ENCODE results near the gene OTP. TPM values are rescaled to one million over a fixed set of nuclear protein-coding genes. Genes with fewer than 3 reads are reported as not detected.

The OTP gene
- total RNA-seq, 1 experiment from 2014 or later = not detected

- POLR2A ChIA-PET (ENCODE audit: low non-redundant PET) = no interaction called here
- H3K9me3 ChIP-seq (ENCODE audit: low read depth, low read length, poor library complexity, severe bottlenecking) = no peaks in the 10 kb centered on the region
- DNase-seq (ENCODE audit: low spot score) = no peak
- CTCF ChIA-PET = no interaction called here
- no TSS peak for BruUV-seq (replicated peaks)
- no peak overlapping the region for H3K27ac ChIP-seq (ENCODE audit: low read depth, low read length, poor library complexity, severe bottlenecking)
- no peaks in the 10 kb centered on the region for H3K36me3 ChIP-seq (ENCODE audit: insufficient read depth, low read length, poor library complexity, severe bottlenecking)
- no peak overlapping the region for H3K4me3 ChIP-seq (ENCODE audit: low read depth, low read length, poor library complexity, severe bottlenecking)
- intact Hi-C loops (cut with micrococcal nuclease; ENCODE audit: unreplicated experiment) = loop anchor here (10.0 kb wide), 1 partner anchor 319 kb away; no protein-coding TSS in a partner anchor
- H3K4me1 ChIP-seq (ENCODE audit: insufficient read depth, low read length, poor library complexity, severe bottlenecking) = no peaks in the 10 kb centered on the region
- TF ChIP-seq EZH2 (IDR thresholded peaks at IDR 0.05; ENCODE audit: borderline replicate concordance, low read depth, low read length, poor library complexity, severe bottlenecking) = no peak
- TF ChIP-seq CTCF (conservative IDR thresholded peaks at IDR 0.05; ENCODE audit: low read depth, low read length) = no peak
- peaks cover 100% of the 10 kb centered on the region for H3K27me3 ChIP-seq (replicated peaks; ENCODE audit: insufficient read depth, low read depth, low read length, poor library complexity)
Observed at GRCh38 chr5:77635917-77636640, 2.4 kb downstream of the OTP start.

DNA sequence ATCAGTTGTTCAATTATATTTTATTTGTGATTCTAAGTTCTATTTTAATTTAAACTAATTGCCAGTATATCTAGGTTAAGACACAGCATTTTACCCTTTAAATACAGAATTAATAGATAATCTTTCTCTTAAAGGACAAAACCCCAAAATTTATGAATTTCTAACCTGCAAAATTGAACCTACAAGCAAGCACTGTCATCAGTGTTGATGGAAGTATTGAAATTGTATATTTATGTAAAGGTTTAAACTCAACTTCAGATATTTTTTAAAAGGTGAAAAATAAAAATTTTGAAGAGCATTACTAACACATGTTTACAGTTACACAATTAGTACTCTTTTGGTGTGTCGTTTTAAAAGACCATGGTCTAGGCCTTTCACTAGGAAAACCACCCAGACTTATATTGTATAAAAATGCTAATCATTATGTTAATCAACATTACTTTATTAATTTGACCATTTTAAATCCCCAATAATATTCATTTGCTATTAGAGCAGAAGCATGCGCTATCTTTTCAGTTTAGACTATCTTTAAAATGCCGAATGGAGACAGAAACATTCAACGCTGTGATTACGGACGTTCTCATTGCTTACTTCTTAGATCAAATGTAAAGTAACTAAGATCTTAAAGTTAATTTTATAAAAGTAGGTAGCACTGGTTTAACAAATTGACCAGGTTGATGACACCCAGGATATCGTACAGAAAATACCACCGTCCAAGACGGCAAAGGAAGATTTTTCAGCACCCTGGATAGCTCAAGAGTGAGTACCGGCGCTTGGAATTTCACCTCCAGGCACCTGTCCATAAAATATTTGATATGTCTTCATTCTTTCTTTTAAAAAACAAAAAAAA is 3.2 kb downstream of the OTP start:
- Histone ChIP-seq H3K4me3 (ENCODE audit: low read depth, low read length, poor library complexity, severe bottlenecking) (no peak overlapping the region), H3K27ac (ENCODE audit: low read depth, low read length, poor library complexity, severe bottlenecking) (no peak overlapping the region), H3K27me3 (replicated peaks; ENCODE audit: insufficient read depth, low read depth, low read length, poor library complexity) (peaks cover 100% of the 10 kb centered on the region), H3K9me3 (ENCODE audit: low read depth, low read length, poor library complexity, severe bottlenecking) (no peaks in the 10 kb centered on the region), H3K36me3 (ENCODE audit: insufficient read depth, low read length, poor library complexity, severe bottlenecking) (no peaks in the 10 kb centered on the region), H3K4me1 (ENCODE audit: insufficient read depth, low read length, poor library complexity, severe bottlenecking) (peaks cover 3% of the 10 kb centered on the region)
- no peak for DNase-seq (ENCODE audit: low spot score)
- no peak for TF ChIP-seq CTCF (conservative IDR thresholded peaks at IDR 0.05; ENCODE audit: low read depth, low read length)
- TF ChIP-seq EZH2 (IDR thresholded peaks at IDR 0.05; ENCODE audit: borderline replicate concordance, low read depth, low read length, poor library complexity, severe bottlenecking) = no peak
- ChIA-PET POLR2A (ENCODE audit: low non-redundant PET) (no interaction called here), CTCF (interaction anchor here (0.7 kb wide), 1 partner anchor 269 kb away, joined by 4 read pairs; no protein-coding TSS in a partner anchor)
- BruUV-seq (replicated peaks) = no TSS peak
- intact Hi-C loops (cut with micrococcal nuclease; ENCODE audit: unreplicated experiment) = loop anchor here (10.0 kb wide), 1 partner anchor 320 kb away; no protein-coding TSS in a partner anchor

- CTCF ChIA-PET = no interaction called here
Observed at GRCh38 chr5:77633709-77634108, 4.8 kb downstream of the OTP start.

More at GRCh38 chr5:77633709-77634108, 4.8 kb downstream of the OTP start:
- Histone ChIP-seq H3K36me3 (ENCODE audit: insufficient read depth, low read length, poor library complexity, severe bottlenecking) (no peaks in the 10 kb centered on the region), H3K4me1 (ENCODE audit: insufficient read depth, low read length, poor library complexity, severe bottlenecking) (peaks cover 3% of the 10 kb centered on the region), H3K4me3 (ENCODE audit: low read depth, low read length, poor library complexity, severe bottlenecking) (no peak overlapping the region), H3K27me3 (replicated peaks; ENCODE audit: insufficient read depth, low read depth, low read length, poor library complexity) (peaks cover 99% of the 10 kb centered on the region), H3K27ac (ENCODE audit: low read depth, low read length, poor library complexity, severe bottlenecking) (no peak overlapping the region), H3K9me3 (ENCODE audit: low read depth, low read length, poor library complexity, severe bottlenecking) (no peaks in the 10 kb centered on the region)
- TF ChIP-seq CTCF (conservative IDR thresholded peaks at IDR 0.05; ENCODE audit: low read depth, low read length) = no peak
- peak; percentile 34 for TF ChIP-seq EZH2 (IDR thresholded peaks at IDR 0.05; ENCODE audit: borderline replicate concordance, low read depth, low read length, poor library complexity, severe bottlenecking)
- POLR2A ChIA-PET (ENCODE audit: low non-redundant PET) = no interaction called here
- BruUV-seq (replicated peaks) = no TSS peak
- intact Hi-C loops (cut with micrococcal nuclease; ENCODE audit: unreplicated experiment) = loop anchor here (10.0 kb wide), 1 partner anchor 321 kb away; no protein-coding TSS in a partner anchor
- no peak for DNase-seq (ENCODE audit: low spot score)

Data from A673 (cell line).